ENCODE data around the gene GPR52.
"Not testable (repeated sequence)": the region's sequence is repeated elsewhere in the genome, so short reads cannot be mapped to it uniquely, and the experiment has no call there.

The GPR52 gene
- 1.1 to 4.8 (median 3.2) reads per million in 4 experiments for total RNA-seq

GRCh38 chr1:174447866-174448530, at the start of gene GPR52:
TSS of gene GPR52 (plus strand) at chr1:174447964. CDS start at chr1:174448112, 148 bp downstream.
- DNase-seq: no peak

- no peak for DNase-seq
These were observed 49.5 kb upstream of the GPR52 start for GRCh38 chr1:174398246-174398645.

- DNase-seq: no peak
These were observed 48.6 kb upstream of the GPR52 start for GRCh38 chr1:174399211-174399610.

GRCh38 chr1:174401075-174401474, 46.7 kb upstream of the GPR52 start:
- no peak for DNase-seq

- DNase-seq: no peak
These were observed 42.5 kb upstream of the GPR52 start for GRCh38 chr1:174405219-174405618.

GRCh38 chr1:174406421-174406820, 41.3 kb upstream of the GPR52 start:
- DNase-seq: no peak

GRCh38 chr1:174407665-174408064, 40.1 kb upstream of the GPR52 start:
- DNase-seq: no peak

- no peak for DNase-seq
These were observed 39.6 kb upstream of the GPR52 start for GRCh38 chr1:174408146-174408545.

GRCh38 chr1:174409801-174410200, 38.0 kb upstream of the GPR52 start:
- not testable (repeated sequence) for DNase-seq

- DNase-seq: no peak
These were observed 34.1 kb upstream of the GPR52 start for GRCh38 chr1:174413632-174414031.

- no peak for DNase-seq
These were observed 33.6 kb upstream of the GPR52 start for GRCh38 chr1:174414203-174414602.

- DNase-seq: no peak
These were observed 32.3 kb upstream of the GPR52 start for GRCh38 chr1:174415506-174415905.

- no peak for DNase-seq
These were observed 29.8 kb upstream of the GPR52 start for GRCh38 chr1:174417921-174418320.

GRCh38 chr1:174425121-174425520, 22.6 kb upstream of the GPR52 start:
- no peak for DNase-seq

- no peak for DNase-seq
These were observed 21.6 kb upstream of the GPR52 start for GRCh38 chr1:174426153-174426552.

- no peak for DNase-seq
These were observed 19.7 kb upstream of the GPR52 start for GRCh38 chr1:174428033-174428432.

- no peak for DNase-seq
These were observed 19.0 kb upstream of the GPR52 start for GRCh38 chr1:174428739-174429138.

- no peak for DNase-seq
These were observed 14.3 kb upstream of the GPR52 start for GRCh38 chr1:174433451-174433850.

GRCh38 chr1:174445351-174445750, 2.4 kb upstream of the GPR52 start:
- no peak for DNase-seq

- DNase-seq: no peak
These were observed 1.9 kb upstream of the GPR52 start for GRCh38 chr1:174445817-174446216.

GRCh38 chr1:174448531-174448883, 743 bp downstream of the GPR52 start:
- DNase-seq: no peak

GRCh38 chr1:174448974-174449373, 1.2 kb downstream of the GPR52 start:
- no peak for DNase-seq

GRCh38 chr1:174451408-174451807, 3.6 kb downstream of the GPR52 start:
- no peak for DNase-seq

GRCh38 chr1:174465855-174466254, 18.1 kb downstream of the GPR52 start:
- DNase-seq: no peak

- no peak for DNase-seq
These were observed 18.8 kb downstream of the GPR52 start for GRCh38 chr1:174466607-174467006.

Measured in effector CD8-positive, alpha-beta T cell (primary cell).